K562 (cell line): ENCODE data around the gene SLC1A2. TPM values are rescaled to one million over a fixed set of nuclear protein-coding genes. Genes with fewer than 3 reads are reported as not detected.

ENCODE experiments used
- ATAC-seq: fragments of 200-7000 bp; cut with Tn5 transposase; 3 replicates; pipeline ENCODE4 v1.9.1; 2020; ENCODE audit warnings: moderate library complexity
- BruUV-seq: library from RNA; stranded (reverse); fragments of 400-500 nt; replicated peaks from 2 replicates; lab custom pipeline; 2021; lab: Mats Ljungman, UMichigan
- CTCF ChIA-PET: fragments of 300-600 bp; formaldehyde crosslinking; extraction: SDS; loops from one replicate; lab custom pipeline; 2021; ENCODE audit warnings: low intra/inter-chr PET ratio; lab: Yijun Ruan, JAX
- POLR2A ChIA-PET: fragments of 300-600, 350-650 bp; sonication (Branson Sonifier 250); formaldehyde crosslinking; extraction: SDS; loops from one replicate; lab custom pipeline; 2021; ENCODE audit warnings: antibody characterized with exemption, inconsistent platforms; lab: Yijun Ruan, JAX
- DNase-seq, 4 experiments: peaks; one replicate each; pipeline versions ENCODE4 v3.0.0 to v3.0.0-alpha.2; 2011 to 2018; ENCODE audit warnings: low spot score in 3 of 4, mixed read lengths in 3 of 4; ENCODE audit errors: extremely low read depth in 1 of 4
- FAIRE-seq: peaks from 2 replicates; lab custom pipeline; 2011; peaks lifted over from hg19 to GRCh38; lab: Jason Lieb, UNC
- H2AFZ ChIP-seq: 2 replicates; pipeline ENCODE4 v1.6.0; 2011; ENCODE audit warnings: low read depth, low read length, control low read depth, inconsistent platforms
- H3K27ac ChIP-seq: fragments of 200-600 bp; 3 replicates; pipeline ENCODE4 v1.8.0; 2011; ENCODE audit warnings: low read depth, mild to moderate bottlenecking, control low read depth, inconsistent platforms, low read length, moderate library complexity, mixed read lengths; ENCODE audit errors: extremely low read depth
- H3K27me3 ChIP-seq, 2 experiments: fragments of 300-600 bp in 1 of 2; 2 replicates in 1 of 2; 3 replicates in 1 of 2; pipeline versions ENCODE4 v1.6.0 to v1.8.0; 2011; ENCODE audit warnings: inconsistent platforms in 2 of 2, low read length in 2 of 2, mild to moderate bottlenecking in 1 of 2, mixed read lengths in 1 of 2, moderate library complexity in 1 of 2; ENCODE audit not compliant: control insufficient read depth in 2 of 2, insufficient read depth in 2 of 2
- H3K36me3 ChIP-seq: fragments of 300-600 bp; 3 replicates; pipeline ENCODE4 v1.8.0; 2011; ENCODE audit warnings: mild to moderate bottlenecking, low read length, inconsistent platforms; ENCODE audit not compliant: control insufficient read depth, insufficient read depth
- H3K4me1 ChIP-seq, 2 experiments: fragments of 200-600 bp in 1 of 2; replicated peaks in 1 of 2; 2 replicates in 1 of 2; 3 replicates in 1 of 2; pipeline versions ENCODE4 v1.5.1 to v1.8.0; 2011; ENCODE audit warnings: inconsistent platforms in 2 of 2, low read length in 2 of 2, mild to moderate bottlenecking in 1 of 2, mixed read lengths in 1 of 2, moderate library complexity in 1 of 2; ENCODE audit not compliant: control insufficient read depth in 2 of 2, insufficient read depth in 2 of 2
- H3K4me2 ChIP-seq: 2 replicates; pipeline ENCODE4 v1.6.1; 2011; ENCODE audit warnings: low read length, control low read depth, inconsistent platforms, mixed read lengths; ENCODE audit not compliant: insufficient read depth
- H3K4me3 ChIP-seq: fragments of 200-600 bp; sonication (generic), shearing (Covaris generic); 2 replicates; pipeline ENCODE4 v1.5.1; 2016; ENCODE audit warnings: control low read depth, inconsistent platforms
- H3K79me2 ChIP-seq: fragments of 200-600 bp; 3 replicates; pipeline ENCODE4 v1.8.0; 2011; ENCODE audit warnings: low read length, inconsistent platforms; ENCODE audit not compliant: control insufficient read depth, insufficient read depth
- H3K9ac ChIP-seq, 2 experiments: 2 replicates each; pipeline versions ENCODE4 v1.6.0 to v1.6.1; 2011; ENCODE audit warnings: low read depth in 2 of 2, low read length in 2 of 2, control low read depth in 1 of 2, inconsistent platforms in 1 of 2, mild to moderate bottlenecking in 1 of 2, mixed read lengths in 1 of 2; ENCODE audit not compliant: insufficient read depth in 1 of 2
- H3K9me1 ChIP-seq: one replicate; pipeline ENCODE4 v1.6.0; 2011; ENCODE audit warnings: inconsistent platforms, mild to moderate bottlenecking, low read length, moderate library complexity; ENCODE audit not compliant: control insufficient read depth, insufficient read depth
- H3K9me3 ChIP-seq: replicated peaks from 2 replicates; pipeline ENCODE4 v1.5.1; 2011; ENCODE audit warnings: low read depth, low read length, inconsistent platforms; ENCODE audit not compliant: control insufficient read depth, insufficient read depth
- H4K20me1 ChIP-seq: replicated peaks from 2 replicates; pipeline ENCODE4 v1.6.1; 2011; ENCODE audit warnings: low read length, inconsistent platforms, mixed read lengths; ENCODE audit not compliant: control insufficient read depth, insufficient read depth
- BRF1 ChIP-seq: IDR thresholded peaks from 3 replicates; pipeline ENCODE4 v1.6.1; 2011; ENCODE audit warnings: borderline replicate concordance, mild to moderate bottlenecking; ENCODE audit not compliant: insufficient read length; ENCODE audit errors: extremely low read depth
- CHD4 ChIP-seq: fragments of 200-600 bp; sonication (generic); IDR thresholded peaks from 3 replicates; pipeline ENCODE4 v1.6.1; 2012; ENCODE audit warnings: low read depth, mild to moderate bottlenecking, mixed read lengths, low read length, inconsistent platforms; ENCODE audit not compliant: insufficient read depth, insufficient replicate concordance, poor library complexity, severe bottlenecking
- DEAF1 ChIP-seq: fragments of 450-650 bp; formaldehyde crosslinking; IDR thresholded peaks from 2 replicates; pipeline ENCODE4 v1.4.0; 2020; ENCODE audit warnings: mild to moderate bottlenecking, moderate library complexity
- E2F3 ChIP-seq: fragments of 250-450 bp; sonication (Bioruptor Pico); IDR thresholded peaks from 2 replicates; pipeline ENCODE4 v1.4.0; 2020; ENCODE audit warnings: mild to moderate bottlenecking
- FOXK1 ChIP-seq: sonication (generic); formaldehyde crosslinking; IDR thresholded peaks from 2 replicates; pipeline ENCODE4 v1.8.0; 2022; ENCODE audit warnings: missing genetic modification reagents, mild to moderate bottlenecking, borderline replicate concordance
- FOXP4 ChIP-seq: sonication (generic); formaldehyde crosslinking; IDR thresholded peaks from 2 replicates; pipeline ENCODE4 v1.8.0; 2022; ENCODE audit warnings: mild to moderate bottlenecking, missing genetic modification reagents, borderline replicate concordance
- GTF2E2 ChIP-seq: fragments of 200-800 bp; sonication (Bioruptor generic); IDR thresholded peaks from 2 replicates; pipeline ENCODE4 v1.6.1; 2016; ENCODE audit warnings: missing genetic modification characterization, missing compliant biosample characterization
- POLR2AphosphoS5 ChIP-seq: IDR thresholded peaks from 2 replicates; pipeline ENCODE4 v1.6.1; 2011; ENCODE audit warnings: mild to moderate bottlenecking, low read depth, low read length, moderate library complexity; ENCODE audit not compliant: control insufficient read depth, insufficient read depth
- PTRF ChIP-seq: fragments of 450-650 bp; IDR thresholded peaks from 2 replicates; pipeline ENCODE4 v1.6.1; 2016; ENCODE audit warnings: mild to moderate bottlenecking, missing genetic modification characterization, missing compliant biosample characterization
- PYGO2 ChIP-seq: fragments of 450-650 bp; IDR thresholded peaks from 2 replicates; pipeline ENCODE4 v1.6.1; 2016; ENCODE audit warnings: mild to moderate bottlenecking, missing genetic modification characterization, moderate library complexity, missing compliant biosample characterization
- RNF2 ChIP-seq: sonication (generic); IDR thresholded peaks from 2 replicates; pipeline ENCODE4 v1.6.1; 2016
- SPI1 ChIP-seq: IDR thresholded peaks from 2 replicates; pipeline ENCODE4 v1.6.1; 2011; ENCODE audit warnings: low read depth, low read length, control low read depth, borderline replicate concordance
- ZNF239 ChIP-seq: fragments of 250-450 bp; sonication (Bioruptor Pico); IDR thresholded peaks from 2 replicates; pipeline ENCODE4 v1.4.0; 2020; ENCODE audit warnings: mild to moderate bottlenecking
- WGBS: fragments of 100-300 bp; shearing (Covaris generic); methylation state at CpG from one replicate; pipeline ENCODE4 v1.1.6; 2016; ENCODE audit warnings: low coverage, mixed read lengths; ENCODE audit not compliant: insufficient coverage; ENCODE audit errors: missing lambda C conversion rate; 5-methylcytosine and 5-hydroxymethylcytosine counted together
- in situ Hi-C: fragments of 300-500 bp; cut with MboI; formaldehyde crosslinking; loops from 4 replicates; pipeline ENCODE4 v1.15.0; 2018; ENCODE audit warnings: inconsistent platforms, mixed read lengths
- intact Hi-C: fragments of 100-400 bp; cut with micrococcal nuclease; formaldehyde crosslinking; loops from 2 replicates; pipeline ENCODE4 v1.14.2; 2022
- polyA plus RNA-seq, 8 experiments: library from polyadenylated mRNA; depleted of rRNA in 4 of 8; stranded (reverse) in 5 of 8; unstranded in 3 of 8; fragments of >200 nt; fragmentation: Nextera tagmentation in 2 of 8; fragmentation: Illumina TruSeq in 1 of 8; extraction: Ambion mirVana in 2 of 8; extraction: Trizol in 1 of 8; gene quantifications; 2 replicates each; pipeline versions ENCODE4 v1.2.1 to v1.2.3, GENCODE V29; 2011 to 2014; ENCODE audit warnings: inconsistent platforms in 1 of 8, missing spikeins in 1 of 8
- total RNA-seq, 7 experiments: library from RNA; depleted of rRNA in 6 of 7; stranded (reverse); fragments of >200 nt in 6 of 7; fragmentation: Illumina TruSeq in 2 of 7; extraction: Trizol in 2 of 7; gene quantifications; 2 replicates each; pipeline versions ENCODE4 v1.2.1 to v1.2.3, GENCODE V29; 2011 to 2021; ENCODE audit warnings: low replicate concordance in 1 of 7

Gene SLC1A2
- total and polyA plus RNA-seq, 9 of the 15 experiments (the other 6 are each of a cell fraction or from before 2014, with no cell fraction given): 0.03 to 0.07 (median 0.04) TPM; not detected in 5

- ChIA-PET POLR2A (no interaction called here), CTCF (no interaction called here)
- in situ Hi-C loops: no loop called here
- Histone ChIP-seq H3K4me3 (no peak overlapping the region), H3K9me1 (no peaks in the 10 kb centered on the region), H3K9ac (no peak overlapping the region), H3K4me1 (no peaks in the 10 kb centered on the region), H3K79me2 (no peaks in the 10 kb centered on the region), H4K20me1 (no peaks in the 10 kb centered on the region), H3K4me2 (no peak overlapping the region), H2AFZ (no peak overlapping the region), H3K27ac (no peak overlapping the region), H3K27me3 (peaks cover 6 to 10% of the 10 kb centered on the region in 2 experiments; a peak in 3 of 5 replicates), H3K36me3 (no peaks in the 10 kb centered on the region), H3K9me3 (no peaks in the 10 kb centered on the region)
- 4% methylated on average over 3 of the region's 3 CpGs for WGBS
- intact Hi-C loops: no loop called here
- no peak for DNase-seq
- BruUV-seq: no TSS peak
- no peak for ATAC-seq
- TF ChIP-seq RNF2: no peak
- TF ChIP-seq E2F3: no peak
- no peak for TF ChIP-seq DEAF1 (CRISPR knock-in tag)
- FAIRE-seq: no peak
Observed at GRCh38 chr11:35376613-35377012, 42.7 kb downstream of the SLC1A2 start.

- no peaks in the 10 kb centered on the region for H4K20me1 ChIP-seq
- H2AFZ ChIP-seq: no peak overlapping the region
- no peak overlapping the region for H3K4me3 ChIP-seq
- WGBS: 23% methylated on average over 4 of the region's 4 CpGs
- POLR2A ChIA-PET: interaction anchor here (0.6 kb wide), 1 partner anchor 177 kb away, joined by 3 read pairs; no protein-coding TSS in a partner anchor
- BruUV-seq: no TSS peak
- FAIRE-seq (no peak), ATAC-seq (no peak), DNase-seq (no peak)
- intact Hi-C loops: no loop called here
- H3K9me1 ChIP-seq: no peaks in the 10 kb centered on the region
- H3K27me3 ChIP-seq: peaks cover 6 to 10% of the 10 kb centered on the region in 2 experiments; a peak in 3 of 5 replicates
- H3K4me1 ChIP-seq: no peaks in the 10 kb centered on the region
- H3K9me3 ChIP-seq: no peaks in the 10 kb centered on the region
- H3K79me2 ChIP-seq: no peaks in the 10 kb centered on the region
- no peak overlapping the region for H3K27ac ChIP-seq
- in situ Hi-C loops: no loop called here
- no peak overlapping the region for H3K9ac ChIP-seq
- no peaks in the 10 kb centered on the region for H3K36me3 ChIP-seq
- CTCF ChIA-PET: no interaction called here
- no peak overlapping the region for H3K4me2 ChIP-seq
- no peak for TF ChIP-seq PTRF (tag)
- no peak for TF ChIP-seq GTF2E2
- TF ChIP-seq BRF1: no peak
- no peak for TF ChIP-seq FOXP4
- no peak for TF ChIP-seq SPI1
- TF ChIP-seq POLR2AphosphoS5: no peak
- no peak for TF ChIP-seq ZNF239
- TF ChIP-seq FOXK1 (CRISPR knock-in tag): no peak
- no peak for TF ChIP-seq CHD4
- no peak for TF ChIP-seq PYGO2 (tag)
Observed at GRCh38 chr11:35376118-35376510, 43.2 kb downstream of the SLC1A2 start.
